Measurements from ENCODE around the gene RBMY1A1.
"Not testable (repeated sequence)": the region's sequence is repeated elsewhere in the genome, so short reads cannot be mapped to it uniquely, and the experiment has no call there.

RBMY1A1 gene

DNA sequence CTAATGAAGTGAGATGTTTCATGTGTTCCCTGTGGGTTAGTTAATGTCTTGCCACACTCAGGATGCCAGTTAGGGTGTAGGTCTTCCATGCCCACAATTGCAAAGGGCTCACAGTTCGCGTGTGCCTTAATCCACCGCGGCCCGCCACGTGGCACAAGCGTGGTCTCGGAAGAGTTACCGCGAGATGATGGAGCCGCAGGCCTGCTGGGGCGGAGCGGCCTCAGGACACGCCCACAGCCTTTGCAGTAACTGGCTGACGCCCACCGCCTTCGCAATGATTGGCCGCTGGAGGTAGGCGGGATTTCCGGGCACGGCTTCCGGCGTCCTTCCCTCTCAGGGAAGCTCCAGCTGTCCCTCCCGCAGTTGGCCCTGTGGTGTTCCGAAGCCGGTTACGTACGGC is at the start of gene RBMY1A1:
Gene RBMY1A1 (plus strand): TSS at position 301 of the 400 bp plus-strand sequence. CDS start 2,013 bp downstream, outside the sequence.
- DNase-seq (ENCODE audit: low spot score), result not testable (repeated sequence)

GRCh38 chrY:21511038-21511437 is 23.6 kb upstream of the RBMY1A1 start, which contains the start of gene RBMY1B:
Gene RBMY1B (plus strand): TSS chrY:21511338. CDS start chrY:21513351, 2,013 bp downstream.
- DNase-seq (ENCODE audit: low spot score), result not testable (repeated sequence)

- not testable (repeated sequence) for DNase-seq (ENCODE audit: low spot score)
Measured at GRCh38 chrY:21559316-21559984, 24.8 kb downstream of the RBMY1A1 start.

GRCh38 chrY:21585449-21585848 is 50.8 kb downstream of the RBMY1A1 start:
- no peak for DNase-seq (ENCODE audit: low spot score)

- not testable (repeated sequence) for DNase-seq (ENCODE audit: low spot score)
Measured at GRCh38 chrY:21586454-21586853, 51.8 kb downstream of the RBMY1A1 start.

DNA sequence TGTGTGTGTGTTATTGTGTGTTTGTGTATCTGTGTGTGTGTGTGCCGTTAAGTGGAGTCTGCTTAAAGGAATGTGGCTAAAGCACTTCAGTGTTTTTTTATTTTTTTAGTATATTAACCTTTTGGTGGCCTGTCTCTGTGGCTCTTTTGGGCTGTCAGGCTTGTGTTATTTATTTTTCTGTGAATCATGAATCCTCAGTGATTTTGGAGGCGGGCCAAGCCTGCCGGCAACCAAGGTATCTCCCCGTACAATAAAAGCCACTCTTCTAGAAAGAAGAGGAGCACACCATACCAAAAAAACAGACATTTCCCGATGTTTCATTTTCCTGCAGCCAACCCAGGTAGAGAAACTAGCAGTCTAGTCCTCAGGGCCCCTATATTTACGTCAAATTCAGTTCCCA is 57.4 kb downstream of the RBMY1A1 start:
- DNase-seq (ENCODE audit: low spot score), result no peak

DNA sequence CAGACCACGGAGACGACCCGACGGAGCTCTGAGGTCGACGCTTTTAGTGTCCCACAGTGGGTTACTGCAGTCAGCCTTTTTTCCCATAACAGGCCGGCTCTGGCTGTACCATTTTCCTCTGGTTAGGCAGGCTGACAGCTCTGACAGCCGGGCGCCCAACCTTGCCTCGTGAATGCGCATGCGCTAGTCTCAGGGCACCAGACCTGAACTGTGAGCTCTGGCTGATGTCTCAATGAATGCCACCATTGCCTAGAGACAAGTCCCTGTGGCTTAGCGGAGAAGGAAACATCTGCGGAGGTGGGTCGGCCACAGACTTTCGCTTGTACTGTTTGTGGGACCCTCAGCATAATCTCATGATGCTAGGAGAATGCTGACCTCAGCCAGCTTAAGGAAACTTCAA is 61.6 kb downstream of the RBMY1A1 start:
- DNase-seq (ENCODE audit: low spot score), result not testable (repeated sequence)

All from AG20443 (cell line).